ENCODE results near the gene TMIE. TPM values are rescaled to one million over a fixed set of nuclear protein-coding genes. Genes with fewer than 3 reads are reported as not detected.
A peak's percentile ranks its signal among the peaks of the same experiment; 100 is the strongest.

TMIE gene
- total and polyA plus RNA-seq, 9 of the 15 experiments (the other 6 are each of a cell fraction or from before 2014, with no cell fraction given): not detected

DNA sequence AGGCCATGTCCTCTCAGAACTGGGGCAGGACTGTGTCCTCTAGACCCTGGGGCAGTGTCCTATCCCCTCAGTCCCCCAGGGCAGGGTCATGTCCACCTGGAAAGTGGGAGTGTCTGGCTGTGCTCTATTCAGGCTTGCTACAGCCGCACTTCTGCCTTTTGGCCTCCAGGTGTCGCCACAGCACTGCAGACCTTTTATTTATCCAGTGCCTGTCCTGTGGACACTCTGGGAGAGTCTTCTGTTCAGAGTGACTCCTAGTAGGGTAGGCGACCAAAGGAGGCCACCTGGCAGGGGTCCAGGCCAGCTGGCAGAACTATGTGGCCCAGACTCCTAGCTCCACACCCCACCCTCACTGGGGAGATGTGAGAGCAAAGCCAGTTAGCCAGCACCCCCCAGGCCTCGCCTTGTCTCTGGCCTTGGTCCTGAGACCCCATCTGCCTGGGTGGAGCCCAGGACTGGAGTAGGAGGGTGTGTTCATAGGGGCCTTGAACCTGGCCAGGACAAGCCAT, 3.9 kb downstream of the TMIE start (continued):
- TF ChIP-seq KLF6 (CRISPR knock-in tag; IDR thresholded peaks at IDR 0.05; ENCODE audit: borderline replicate concordance) (no peak), HOXB6 (CRISPR knock-in tag; IDR thresholded peaks at IDR 0.05; ENCODE audit: borderline replicate concordance) (no peak), MYNN (IDR thresholded peaks at IDR 0.05) (no peak), MYNN (CRISPR knock-in tag; IDR thresholded peaks at IDR 0.05) (no peak), ZNF696 (CRISPR knock-in tag; conservative IDR thresholded peaks at IDR 0.05) (no peak), MYBL2 (IDR thresholded peaks at IDR 0.05; ENCODE audit: low read depth) (no peak), MYBL2 (CRISPR knock-in tag; IDR thresholded peaks at IDR 0.05; ENCODE audit: borderline replicate concordance) (no peak), CC2D1A (IDR thresholded peaks at IDR 0.05) (peak; percentile 83), NFIC (IDR thresholded peaks at IDR 0.05) (peak; percentile 56), ATF1 (CRISPR knock-in tag; IDR thresholded peaks at IDR 0.05) (no peak), ATF1 (tag; IDR thresholded peaks at IDR 0.05) (no peak), CREBBP (IDR thresholded peaks at IDR 0.05; ENCODE audit: low read depth, low read length) (no peak), ZNF217 (CRISPR knock-in tag; IDR thresholded peaks at IDR 0.05) (no peak), SIN3B (IDR thresholded peaks at IDR 0.05; ENCODE audit: low read depth) (0 out of 2 replicates have a peak, but pooled peaks have one; percentile 26), ZKSCAN1 (IDR thresholded peaks at IDR 0.05; ENCODE audit: low read depth, low read length) (no peak), TBL1XR1 (IDR thresholded peaks at IDR 0.05; ENCODE audit: low read length in 2 of 2) (no peak), COPS2 (conservative IDR thresholded peaks at IDR 0.05) (no peak)
- TF ChIP-seq, protein P1, sequence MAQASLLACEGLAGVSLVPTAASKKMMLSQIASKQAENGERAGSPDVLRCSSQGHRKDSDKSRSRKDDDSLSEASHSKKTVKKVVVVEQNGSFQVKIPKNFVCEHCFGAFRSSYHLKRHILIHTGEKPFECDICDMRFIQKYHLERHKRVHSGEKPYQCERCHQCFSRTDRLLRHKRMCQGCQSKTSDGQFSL (CRISPR knock-in tag; IDR thresholded peaks at IDR 0.05): peak; percentile 92; the same call in 1 of the 2 replicates
- TF ChIP-seq, protein P1 (tag; IDR thresholded peaks at IDR 0.05): peak in 1 of 2 experiments; percentile 58; a peak in 1 of 4 replicates
- TF ChIP-seq, protein P2, sequence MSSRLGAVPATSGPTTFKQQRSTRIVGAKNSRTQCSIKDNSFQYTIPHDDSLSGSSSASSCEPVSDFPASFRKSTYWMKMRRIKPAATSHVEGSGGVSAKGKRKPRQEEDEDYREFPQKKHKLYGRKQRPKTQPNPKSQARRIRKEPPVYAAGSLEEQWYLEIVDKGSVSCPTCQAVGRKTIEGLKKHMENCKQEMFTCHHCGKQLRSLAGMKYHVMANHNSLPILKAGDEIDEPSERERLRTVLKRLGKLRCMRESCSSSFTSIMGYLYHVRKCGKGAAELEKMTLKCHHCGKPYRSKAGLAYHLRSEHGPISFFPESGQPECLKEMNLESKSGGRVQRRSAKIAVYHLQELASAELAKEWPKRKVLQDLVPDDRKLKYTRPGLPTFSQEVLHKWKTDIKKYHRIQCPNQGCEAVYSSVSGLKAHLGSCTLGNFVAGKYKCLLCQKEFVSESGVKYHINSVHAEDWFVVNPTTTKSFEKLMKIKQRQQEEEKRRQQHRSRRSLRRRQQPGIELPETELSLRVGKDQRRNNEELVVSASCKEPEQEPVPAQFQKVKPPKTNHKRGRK (tag; IDR thresholded peaks at IDR 0.05): no peak
- TF ChIP-seq, protein P3, sequence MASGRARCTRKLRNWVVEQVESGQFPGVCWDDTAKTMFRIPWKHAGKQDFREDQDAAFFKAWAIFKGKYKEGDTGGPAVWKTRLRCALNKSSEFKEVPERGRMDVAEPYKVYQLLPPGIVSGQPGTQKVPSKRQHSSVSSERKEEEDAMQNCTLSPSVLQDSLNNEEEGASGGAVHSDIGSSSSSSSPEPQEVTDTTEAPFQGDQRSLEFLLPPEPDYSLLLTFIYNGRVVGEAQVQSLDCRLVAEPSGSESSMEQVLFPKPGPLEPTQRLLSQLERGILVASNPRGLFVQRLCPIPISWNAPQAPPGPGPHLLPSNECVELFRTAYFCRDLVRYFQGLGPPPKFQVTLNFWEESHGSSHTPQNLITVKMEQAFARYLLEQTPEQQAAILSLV (tag; IDR thresholded peaks at IDR 0.05): no peak
- TF ChIP-seq, protein P4, sequence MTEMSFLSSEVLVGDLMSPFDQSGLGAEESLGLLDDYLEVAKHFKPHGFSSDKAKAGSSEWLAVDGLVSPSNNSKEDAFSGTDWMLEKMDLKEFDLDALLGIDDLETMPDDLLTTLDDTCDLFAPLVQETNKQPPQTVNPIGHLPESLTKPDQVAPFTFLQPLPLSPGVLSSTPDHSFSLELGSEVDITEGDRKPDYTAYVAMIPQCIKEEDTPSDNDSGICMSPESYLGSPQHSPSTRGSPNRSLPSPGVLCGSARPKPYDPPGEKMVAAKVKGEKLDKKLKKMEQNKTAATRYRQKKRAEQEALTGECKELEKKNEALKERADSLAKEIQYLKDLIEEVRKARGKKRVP (CRISPR knock-in tag; IDR thresholded peaks at IDR 0.05): 0 out of 2 replicates have a peak, but pooled peaks have one; percentile 20
- TF ChIP-seq, protein P5, sequence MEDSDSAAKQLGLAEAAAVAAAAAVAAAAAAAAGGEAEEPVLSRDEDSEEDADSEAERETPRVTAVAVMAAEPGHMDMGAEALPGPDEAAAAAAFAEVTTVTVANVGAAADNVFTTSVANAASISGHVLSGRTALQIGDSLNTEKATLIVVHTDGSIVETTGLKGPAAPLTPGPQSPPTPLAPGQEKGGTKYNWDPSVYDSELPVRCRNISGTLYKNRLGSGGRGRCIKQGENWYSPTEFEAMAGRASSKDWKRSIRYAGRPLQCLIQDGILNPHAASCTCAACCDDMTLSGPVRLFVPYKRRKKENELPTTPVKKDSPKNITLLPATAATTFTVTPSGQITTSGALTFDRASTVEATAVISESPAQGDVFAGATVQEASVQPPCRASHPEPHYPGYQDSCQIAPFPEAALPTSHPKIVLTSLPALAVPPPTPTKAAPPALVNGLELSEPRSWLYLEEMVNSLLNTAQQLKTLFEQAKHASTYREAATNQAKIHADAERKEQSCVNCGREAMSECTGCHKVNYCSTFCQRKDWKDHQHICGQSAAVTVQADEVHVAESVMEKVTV (CRISPR knock-in tag; IDR thresholded peaks at IDR 0.05): peak; percentile 94

Data from K562 (cell line).